Activated naive CD8-positive, alpha-beta T cell treated with anti-CD3 and anti-CD28 coated beads, Interleukin-2, amount 10 ng/mL, durations not matched to agents 7 days and 5 days (primary cell): ENCODE results near the gene PLPP3. TPM values are rescaled to one million over a fixed set of nuclear protein-coding genes. Genes with fewer than 3 reads are reported as not detected.

Source experiments
- ATAC-seq: fragments of 150-1000 bp; cut with Tn5 transposase; one replicate; pipeline ENCODE4 v1.10.0; 2021; ENCODE audit warnings: low read depth, moderate library complexity
- POLR2A ChIA-PET: fragments of 350-600 bp; sonication (Branson Sonifier 250); formaldehyde crosslinking; loops from one replicate; lab custom pipeline; 2021; ENCODE audit warnings: antibody characterized with exemption; lab: Charles Lee
- DNase-seq: peaks from one replicate; pipeline ENCODE4 v3.0.0; 2021
- H3K27ac Mint-ChIP-seq: one replicate; pipeline ENCODE4 v1.8.0; 2022; ENCODE audit warnings: mild to moderate bottlenecking, mixed read lengths
- H3K27me3 Mint-ChIP-seq: one replicate; pipeline ENCODE4 v1.8.0; 2022; ENCODE audit warnings: mild to moderate bottlenecking, moderate library complexity, mixed read lengths
- H3K36me3 Mint-ChIP-seq: one replicate; pipeline ENCODE4 v1.8.0; 2021; ENCODE audit warnings: mild to moderate bottlenecking, mixed read lengths
- H3K4me1 Mint-ChIP-seq: one replicate; pipeline ENCODE4 v1.8.0; 2021; ENCODE audit warnings: mixed read lengths
- H3K4me3 Mint-ChIP-seq: one replicate; pipeline ENCODE4 v1.8.0; 2022; ENCODE audit warnings: mild to moderate bottlenecking, moderate library complexity, mixed read lengths
- H3K9me3 Mint-ChIP-seq: one replicate; pipeline ENCODE4 v1.8.0; 2021; ENCODE audit warnings: mixed read lengths
- total RNA-seq, 2 experiments: library from RNA; stranded (reverse); gene quantifications; one replicate each; pipeline ENCODE4 v1.2.3, GENCODE V29; 2021

The PLPP3 gene
- total RNA-seq, 2 experiments from 2014 or later, result 0.48 to 0.50 TPM

- Mint-ChIP-seq H3K4me1 (no peaks in the 10 kb centered on the region), H3K36me3 (no peaks in the 10 kb centered on the region), H3K4me3 (no peak overlapping the region), H3K27me3 (peaks cover 7% of the 10 kb centered on the region), H3K27ac (no peak overlapping the region), H3K9me3 (no peaks in the 10 kb centered on the region)
- ATAC-seq (no peak), DNase-seq (no peak)
- POLR2A ChIA-PET, result no interaction called here
Measured at GRCh38 chr1:56516539-56517252, 62.7 kb downstream of the PLPP3 start.

- Mint-ChIP-seq H3K4me1 (no peaks in the 10 kb centered on the region), H3K27ac (no peak overlapping the region), H3K4me3 (no peak overlapping the region), H3K27me3 (peaks cover 4% of the 10 kb centered on the region), H3K36me3 (no peaks in the 10 kb centered on the region), H3K9me3 (no peaks in the 10 kb centered on the region)
- POLR2A ChIA-PET, result no interaction called here
- ATAC-seq (no peak), DNase-seq (no peak)
Measured at GRCh38 chr1:56515898-56516538, 63.3 kb downstream of the PLPP3 start.

- Mint-ChIP-seq H3K4me1 (no peaks in the 10 kb centered on the region), H3K27ac (no peak overlapping the region), H3K9me3 (no peaks in the 10 kb centered on the region), H3K4me3 (no peak overlapping the region), H3K36me3 (no peaks in the 10 kb centered on the region), H3K27me3 (peaks cover 6% of the 10 kb centered on the region)
- no peak for ATAC-seq
- no peak for DNase-seq
- POLR2A ChIA-PET, result no interaction called here
Measured at GRCh38 chr1:56512724-56513494, 66.5 kb downstream of the PLPP3 start.

GRCh38 chr1:56511766-56512165 is 67.6 kb downstream of the PLPP3 start:
- Mint-ChIP-seq H3K27ac (no peak overlapping the region), H3K4me3 (no peak overlapping the region), H3K9me3 (no peaks in the 10 kb centered on the region), H3K4me1 (no peaks in the 10 kb centered on the region), H3K27me3 (peaks cover 4% of the 10 kb centered on the region), H3K36me3 (no peaks in the 10 kb centered on the region)
- ATAC-seq, result no peak
- POLR2A ChIA-PET, result no interaction called here
- no peak for DNase-seq

DNA sequence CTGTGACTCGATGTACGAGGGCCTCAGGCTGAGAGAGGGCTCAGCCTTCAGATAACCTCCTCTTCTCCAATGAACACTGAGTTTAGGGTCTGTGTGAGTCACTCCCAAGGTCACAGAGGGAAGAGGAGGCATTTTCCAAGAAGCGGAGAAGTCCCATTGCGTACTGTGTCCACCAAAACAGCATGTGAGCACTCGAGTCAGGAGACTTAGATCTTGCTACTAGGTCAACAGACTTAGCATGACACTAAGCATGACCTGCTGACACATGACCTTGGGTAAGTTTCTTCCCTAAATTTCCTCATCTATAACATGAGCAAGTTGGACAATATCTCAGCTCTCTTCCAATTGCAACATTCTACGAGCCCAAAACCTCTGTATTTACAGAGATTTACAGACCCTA is 68.0 kb downstream of the PLPP3 start:
- ATAC-seq, result no peak
- no peak for DNase-seq
- H3K36me3 Mint-ChIP-seq, result no peaks in the 10 kb centered on the region
- H3K4me3 Mint-ChIP-seq, result no peak overlapping the region
- H3K9me3 Mint-ChIP-seq, result no peaks in the 10 kb centered on the region
- POLR2A ChIA-PET, result no interaction called here
- H3K27ac Mint-ChIP-seq, result no peak overlapping the region
- H3K4me1 Mint-ChIP-seq, result no peaks in the 10 kb centered on the region
- H3K27me3 Mint-ChIP-seq, result peaks cover 4% of the 10 kb centered on the region

DNA sequence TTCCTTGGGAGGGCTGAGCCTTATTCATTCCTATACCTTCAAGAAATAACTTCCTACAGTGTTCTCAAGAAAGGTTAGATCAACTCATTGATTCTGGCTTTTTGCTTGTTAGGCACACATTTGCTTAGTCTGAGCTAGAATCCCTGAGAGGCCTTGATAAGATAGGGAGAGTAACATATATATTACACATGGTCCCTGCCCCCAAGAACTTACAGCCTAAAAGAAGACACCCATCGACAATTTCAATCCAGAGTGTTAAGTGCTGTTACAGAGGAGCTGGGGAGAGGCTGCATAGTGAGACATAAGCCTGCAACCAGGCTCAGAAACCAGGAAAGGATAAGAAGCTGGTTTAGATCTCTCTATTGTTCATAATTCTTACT is 68.7 kb downstream of the PLPP3 start:
- ATAC-seq (no peak), DNase-seq (no peak)
- H3K4me1 Mint-ChIP-seq, result no peaks in the 10 kb centered on the region
- no peaks in the 10 kb centered on the region for H3K36me3 Mint-ChIP-seq
- H3K9me3 Mint-ChIP-seq, result no peaks in the 10 kb centered on the region
- peaks cover 4% of the 10 kb centered on the region for H3K27me3 Mint-ChIP-seq
- no peak overlapping the region for H3K27ac Mint-ChIP-seq
- POLR2A ChIA-PET, result no interaction called here
- no peak overlapping the region for H3K4me3 Mint-ChIP-seq

DNA sequence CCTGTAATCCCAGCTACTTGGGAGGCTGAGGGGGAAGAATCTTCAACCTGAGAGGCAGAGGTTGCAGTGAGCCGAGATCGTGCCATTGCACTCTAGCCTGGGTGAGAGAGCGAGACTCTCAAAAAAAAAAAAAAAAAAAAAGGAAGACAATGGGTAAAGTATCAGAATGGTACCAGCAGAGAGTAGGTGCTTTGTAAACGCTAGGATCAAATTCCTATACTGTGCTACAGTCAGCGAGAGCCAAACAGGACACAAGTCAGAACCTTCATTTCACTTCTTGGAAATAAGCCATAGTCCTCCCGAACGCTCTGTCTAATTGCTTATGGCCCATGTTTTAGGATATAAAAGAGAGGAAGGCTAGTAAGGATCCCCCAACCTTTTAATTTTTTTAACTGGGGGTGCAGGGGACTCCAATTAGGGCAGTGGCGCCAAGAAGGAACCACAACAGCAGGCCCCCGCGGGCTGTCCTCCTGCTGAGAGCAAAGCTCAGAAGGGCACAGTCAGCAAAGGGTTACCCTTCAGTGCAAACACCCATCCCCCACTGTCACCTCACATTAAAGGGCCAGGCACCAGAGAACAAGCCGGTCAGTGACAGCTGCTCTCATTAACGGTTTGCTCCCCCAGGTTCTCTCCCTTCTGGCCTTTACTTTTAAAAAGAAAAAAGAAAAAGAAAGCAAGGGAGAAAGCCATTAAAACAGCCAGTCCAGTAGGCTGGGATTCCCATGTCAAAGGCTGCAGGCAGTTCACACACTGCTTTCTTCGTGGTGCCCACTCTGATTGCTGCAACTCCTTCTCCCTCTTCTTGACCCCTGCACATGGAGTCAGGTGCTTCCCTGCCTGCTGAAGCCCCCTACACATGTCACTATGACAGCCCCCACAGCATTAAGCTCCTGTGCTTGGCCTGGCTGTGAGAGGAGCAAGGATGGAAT is 69.4 kb downstream of the PLPP3 start:
- no peaks in the 10 kb centered on the region for H3K4me1 Mint-ChIP-seq
- H3K27ac Mint-ChIP-seq, result no peak overlapping the region
- POLR2A ChIA-PET, result no interaction called here
- H3K27me3 Mint-ChIP-seq, result peaks cover 4% of the 10 kb centered on the region
- DNase-seq (no peak), ATAC-seq (no peak)
- no peaks in the 10 kb centered on the region for H3K36me3 Mint-ChIP-seq
- no peak overlapping the region for H3K4me3 Mint-ChIP-seq
- no peaks in the 10 kb centered on the region for H3K9me3 Mint-ChIP-seq

DNA sequence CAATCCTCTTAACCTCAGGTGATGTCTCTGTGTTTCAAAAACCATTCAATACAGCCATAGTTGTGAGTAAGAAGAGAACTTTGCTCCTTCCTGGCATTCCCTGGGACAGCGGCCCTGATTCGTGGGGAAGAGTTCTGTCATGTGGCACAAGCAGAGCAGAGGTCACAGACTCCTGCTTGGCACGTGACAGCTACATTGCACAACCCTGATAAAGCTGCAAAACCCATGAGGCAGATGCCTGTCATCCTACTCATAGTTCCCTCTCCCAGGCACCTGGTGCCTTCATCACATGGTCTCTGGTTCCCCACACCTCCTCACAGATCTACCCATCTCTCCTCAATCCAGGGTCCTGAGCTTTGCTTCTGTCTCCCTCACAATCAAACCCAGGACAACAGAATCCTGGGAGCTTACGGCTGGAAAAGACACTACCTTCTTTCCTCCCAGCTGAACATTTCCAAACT is 70.8 kb downstream of the PLPP3 start:
- DNase-seq (no peak), ATAC-seq (no peak)
- H3K36me3 Mint-ChIP-seq, result no peaks in the 10 kb centered on the region
- POLR2A ChIA-PET, result no interaction called here
- H3K4me1 Mint-ChIP-seq, result no peaks in the 10 kb centered on the region
- no peaks in the 10 kb centered on the region for H3K9me3 Mint-ChIP-seq
- H3K4me3 Mint-ChIP-seq, result no peak overlapping the region
- no peak overlapping the region for H3K27ac Mint-ChIP-seq
- peaks cover 2% of the 10 kb centered on the region for H3K27me3 Mint-ChIP-seq

- H3K4me1 Mint-ChIP-seq, result no peaks in the 10 kb centered on the region
- H3K9me3 Mint-ChIP-seq, result no peaks in the 10 kb centered on the region
- peaks cover 2% of the 10 kb centered on the region for H3K27me3 Mint-ChIP-seq
- no peak overlapping the region for H3K4me3 Mint-ChIP-seq
- no peak for ATAC-seq
- POLR2A ChIA-PET, result no interaction called here
- DNase-seq, result no peak
- no peaks in the 10 kb centered on the region for H3K36me3 Mint-ChIP-seq
- H3K27ac Mint-ChIP-seq, result no peak overlapping the region
Measured at GRCh38 chr1:56507925-56508522, 71.3 kb downstream of the PLPP3 start.

DNA sequence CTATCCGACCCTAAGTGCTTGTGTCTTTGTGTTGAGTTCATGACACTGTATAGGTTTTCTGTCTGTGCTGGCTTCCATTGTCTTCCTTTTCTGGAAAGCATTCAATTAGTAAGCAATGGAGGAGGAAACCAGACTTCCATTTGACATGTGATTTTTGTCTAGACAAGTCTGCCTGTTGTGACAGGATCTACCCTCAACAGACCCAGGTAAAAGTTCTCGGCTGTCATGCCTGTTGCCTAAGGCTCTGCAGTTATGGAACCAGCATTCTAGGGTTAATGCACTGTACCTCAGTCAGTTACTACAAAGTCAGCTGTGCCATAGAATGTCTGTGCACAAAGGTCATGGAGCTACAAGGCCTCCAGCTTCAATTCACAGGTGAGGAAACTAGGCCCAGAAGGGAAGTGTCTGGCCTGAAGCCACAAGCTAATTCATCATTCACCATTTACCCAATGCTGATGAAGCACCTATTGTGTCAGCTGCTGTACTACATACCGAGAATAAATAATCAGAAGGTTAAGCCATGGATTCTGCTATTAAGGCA is 72.3 kb downstream of the PLPP3 start:
- no peak for DNase-seq
- Mint-ChIP-seq H3K4me3 (no peak overlapping the region), H3K27ac (no peak overlapping the region), H3K9me3 (peaks cover 2% of the 10 kb centered on the region), H3K36me3 (no peaks in the 10 kb centered on the region), H3K4me1 (no peaks in the 10 kb centered on the region), H3K27me3 (peaks cover 2% of the 10 kb centered on the region)
- POLR2A ChIA-PET, result no interaction called here
- no peak for ATAC-seq

- DNase-seq (no peak), ATAC-seq (no peak)
- peaks cover 2% of the 10 kb centered on the region for H3K9me3 Mint-ChIP-seq
- POLR2A ChIA-PET, result no interaction called here
- no peaks in the 10 kb centered on the region for H3K4me1 Mint-ChIP-seq
- peaks cover 2% of the 10 kb centered on the region for H3K27me3 Mint-ChIP-seq
- H3K4me3 Mint-ChIP-seq, result no peak overlapping the region
- no peaks in the 10 kb centered on the region for H3K36me3 Mint-ChIP-seq
- no peak overlapping the region for H3K27ac Mint-ChIP-seq
Measured at GRCh38 chr1:56505792-56506743, 73.3 kb downstream of the PLPP3 start.
